Activated CD8-positive, alpha-beta T cell treated with anti-CD3 and anti-CD28 coated beads for 36 hours (primary cell): ENCODE data around the gene EMD. TPM values are rescaled to one million over a fixed set of nuclear protein-coding genes. Genes with fewer than 3 reads are reported as not detected.
A peak's percentile ranks its signal among the peaks of the same experiment; 100 is the strongest.

Source experiments
- ATAC-seq: fragments of 200-7000 bp; cut with Tn5 transposase; one replicate; pipeline ENCODE4 v1.10.0; 2021; ENCODE audit warnings: mild to moderate bottlenecking, moderate library complexity
- CTCF ChIA-PET: fragments of 350-600 bp; sonication (Branson Sonifier 250); formaldehyde crosslinking; loops from one replicate; lab custom pipeline; 2021; ENCODE audit warnings: antibody characterized with exemption; lab: Charles Lee
- POLR2A ChIA-PET: fragments of 350-600 bp; sonication (Branson Sonifier 250); formaldehyde crosslinking; loops from one replicate; lab custom pipeline; 2021; ENCODE audit warnings: antibody characterized with exemption; lab: Charles Lee
- DNase-seq: peaks from one replicate; pipeline ENCODE4 v3.0.0-alpha.2; 2020
- H3K27ac Mint-ChIP-seq: one replicate; pipeline ENCODE4 v1.8.0; 2021; ENCODE audit warnings: mild to moderate bottlenecking, mixed read lengths
- H3K27me3 Mint-ChIP-seq: one replicate; pipeline ENCODE4 v1.8.0; 2021; ENCODE audit warnings: mixed read lengths
- H3K36me3 Mint-ChIP-seq: one replicate; pipeline ENCODE4 v1.8.0; 2021; ENCODE audit warnings: low read depth, mixed read lengths
- H3K4me1 Mint-ChIP-seq: one replicate; pipeline ENCODE4 v1.8.0; 2021; ENCODE audit warnings: low read depth, mixed read lengths
- H3K4me3 Mint-ChIP-seq: one replicate; pipeline ENCODE4 v1.8.0; 2021; ENCODE audit warnings: mild to moderate bottlenecking, moderate library complexity, mixed read lengths
- H3K9me3 Mint-ChIP-seq: one replicate; pipeline ENCODE4 v1.8.0; 2021; ENCODE audit warnings: mixed read lengths
- intact Hi-C: fragments of 100-400 bp; cut with micrococcal nuclease; formaldehyde crosslinking; loops from one replicate; pipeline ENCODE4 v1.10.0; 2022
- total RNA-seq, 2 experiments: library from RNA; stranded (reverse); gene quantifications; one replicate each; pipeline ENCODE4 v1.2.3, GENCODE V29; 2021
- TF ChIP-seq, protein P1 (sequence below): fragments of 200-600 bp; IDR thresholded peaks from one replicate; pipeline ENCODE4 v1.8.0; 2022; ENCODE audit warnings: antibody characterized with exemption, mild to moderate bottlenecking

Gene EMD
- total RNA-seq, 2 experiments from 2014 or later = 92.4 to 96.6 TPM

GRCh38 chrX:154370300-154371016, 8.6 kb upstream of the EMD start:
- ChIA-PET POLR2A (interaction anchor here (0.5 to 1.3 kb wide), 4 partner anchors 9 to 44 kb away, joined by 3 to 6 read pairs (median 3); partner anchors contain the start of gene EMD), CTCF (no interaction called here)
- peak overlapping the region; percentile 96 for H3K4me3 Mint-ChIP-seq
- DNase-seq (no peak), ATAC-seq (no peak)
- intact Hi-C loops = no loop called here
- TF ChIP-seq, protein P1, sequence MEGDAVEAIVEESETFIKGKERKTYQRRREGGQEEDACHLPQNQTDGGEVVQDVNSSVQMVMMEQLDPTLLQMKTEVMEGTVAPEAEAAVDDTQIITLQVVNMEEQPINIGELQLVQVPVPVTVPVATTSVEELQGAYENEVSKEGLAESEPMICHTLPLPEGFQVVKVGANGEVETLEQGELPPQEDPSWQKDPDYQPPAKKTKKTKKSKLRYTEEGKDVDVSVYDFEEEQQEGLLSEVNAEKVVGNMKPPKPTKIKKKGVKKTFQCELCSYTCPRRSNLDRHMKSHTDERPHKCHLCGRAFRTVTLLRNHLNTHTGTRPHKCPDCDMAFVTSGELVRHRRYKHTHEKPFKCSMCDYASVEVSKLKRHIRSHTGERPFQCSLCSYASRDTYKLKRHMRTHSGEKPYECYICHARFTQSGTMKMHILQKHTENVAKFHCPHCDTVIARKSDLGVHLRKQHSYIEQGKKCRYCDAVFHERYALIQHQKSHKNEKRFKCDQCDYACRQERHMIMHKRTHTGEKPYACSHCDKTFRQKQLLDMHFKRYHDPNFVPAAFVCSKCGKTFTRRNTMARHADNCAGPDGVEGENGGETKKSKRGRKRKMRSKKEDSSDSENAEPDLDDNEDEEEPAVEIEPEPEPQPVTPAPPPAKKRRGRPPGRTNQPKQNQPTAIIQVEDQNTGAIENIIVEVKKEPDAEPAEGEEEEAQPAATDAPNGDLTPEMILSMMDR = no peak
- H3K4me1 Mint-ChIP-seq = peaks cover 25% of the 10 kb centered on the region
- peaks cover 35% of the 10 kb centered on the region for H3K36me3 Mint-ChIP-seq
- no peaks in the 10 kb centered on the region for H3K27me3 Mint-ChIP-seq
- no peaks in the 10 kb centered on the region for H3K9me3 Mint-ChIP-seq
- peak overlapping the region; percentile 90 for H3K27ac Mint-ChIP-seq

DNA sequence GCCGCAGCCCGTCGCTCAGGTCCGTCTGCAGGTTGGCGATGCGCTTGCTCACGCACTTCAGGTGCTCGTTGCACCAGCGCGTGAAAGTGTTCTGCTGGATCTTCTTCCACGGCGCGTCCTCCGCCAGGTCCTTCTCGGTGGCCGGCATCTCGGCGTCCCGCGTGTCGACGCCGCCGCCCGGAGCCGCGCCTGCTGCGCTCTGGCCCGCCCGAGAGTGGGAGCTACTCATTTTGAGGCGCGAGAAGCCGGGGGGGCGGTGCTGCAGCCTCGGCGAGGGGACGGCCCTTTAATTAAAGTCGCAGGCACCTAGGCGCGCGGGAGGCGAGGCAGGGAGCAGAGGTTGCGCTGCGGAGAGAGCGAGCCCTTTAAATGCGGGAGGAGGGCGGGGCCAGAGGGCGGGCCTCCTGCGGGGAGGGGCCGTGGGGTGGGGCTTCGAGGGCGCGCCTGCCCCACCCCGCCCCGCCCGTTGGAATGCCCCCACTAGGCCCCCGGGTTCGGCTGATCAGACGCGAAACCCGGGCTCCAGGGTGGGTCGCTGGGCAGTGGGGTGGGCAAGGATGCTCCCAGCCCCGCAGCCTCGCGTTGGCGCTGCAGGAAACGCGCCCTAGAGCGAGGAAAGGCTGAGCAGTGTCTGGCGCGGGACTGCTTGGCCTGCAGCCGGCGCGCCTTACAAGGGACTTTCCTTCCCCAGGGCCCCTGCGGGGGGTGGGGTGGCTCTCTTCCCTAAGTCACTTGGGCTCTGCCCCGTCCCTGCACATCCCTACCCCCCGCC, 7.9 kb upstream of the EMD start:
- Mint-ChIP-seq H3K27me3 (no peaks in the 10 kb centered on the region), H3K4me3 (peak overlapping the region; percentile 96), H3K4me1 (peaks cover 25% of the 10 kb centered on the region), H3K27ac (peak overlapping the region; percentile 80), H3K9me3 (no peaks in the 10 kb centered on the region), H3K36me3 (peaks cover 31% of the 10 kb centered on the region)
- intact Hi-C loops = no loop called here
- ATAC-seq (peak; percentile 55), DNase-seq (peak; percentile 95)
- TF ChIP-seq, protein P1 = no peak
- POLR2A ChIA-PET = interaction anchor here (0.6 to 1.3 kb wide), 3 partner anchors 28 to 45 kb away, joined by 3 to 6 read pairs (median 3); no protein-coding TSS in a partner anchor
- CTCF ChIA-PET = no interaction called here

GRCh38 chrX:154371789-154372300, 7.2 kb upstream of the EMD start:
- DNase-seq (no peak), ATAC-seq (no peak)
- Mint-ChIP-seq H3K36me3 (peaks cover 25% of the 10 kb centered on the region), H3K4me1 (peaks cover 25% of the 10 kb centered on the region), H3K4me3 (peak overlapping the region; percentile 76), H3K9me3 (no peaks in the 10 kb centered on the region), H3K27me3 (no peaks in the 10 kb centered on the region), H3K27ac (no peak overlapping the region)
- TF ChIP-seq, protein P1 = no peak
- CTCF ChIA-PET = no interaction called here
- POLR2A ChIA-PET = interaction anchor here (0.6 kb wide), 1 partner anchor 28 kb away, joined by 3 read pairs; no protein-coding TSS in a partner anchor
- intact Hi-C loops = no loop called here

DNA sequence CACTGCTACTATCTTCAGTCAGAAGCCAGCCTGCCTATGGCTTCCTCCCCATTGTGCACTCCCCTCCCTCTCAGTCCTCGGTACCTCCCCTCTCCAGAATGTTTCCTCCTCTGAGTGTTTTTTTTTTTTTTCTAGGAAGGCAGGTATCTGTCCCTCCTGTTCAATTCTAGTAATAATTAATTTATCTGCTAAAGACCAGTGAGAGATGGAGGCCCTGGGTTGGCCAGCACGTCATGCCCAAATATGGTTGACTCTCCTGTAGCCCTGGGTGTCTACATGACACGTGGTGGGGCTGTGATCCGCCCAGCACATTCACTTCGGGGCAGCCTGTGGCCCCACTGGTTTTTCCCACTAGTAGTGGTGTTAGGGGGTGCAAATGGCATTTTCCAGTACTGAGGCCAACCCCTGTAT, 6.5 kb upstream of the EMD start:
- intact Hi-C loops = no loop called here
- no peaks in the 10 kb centered on the region for H3K27me3 Mint-ChIP-seq

More for the DNA sequence above, 6.5 kb upstream of the EMD start:
- DNase-seq (peak; percentile 75), ATAC-seq (peak; percentile 24)
- TF ChIP-seq, protein P1 = no peak
- H3K27ac Mint-ChIP-seq = peak overlapping the region; percentile 80
- peak overlapping the region; percentile 76 for H3K4me3 Mint-ChIP-seq
- peaks cover 19% of the 10 kb centered on the region for H3K36me3 Mint-ChIP-seq
- H3K9me3 Mint-ChIP-seq = no peaks in the 10 kb centered on the region
- ChIA-PET POLR2A (interaction anchor here (1.1 to 1.9 kb wide), 5 partner anchors 9 to 170 kb away, joined by 3 to 7 read pairs (median 3); partner anchors contain the start of gene RPL10), CTCF (interaction anchor here (1.1 to 1.8 kb wide), 6 partner anchors 9 to 167 kb away, joined by 4 to 11 read pairs (median 5); partner anchors contain the start of genes RPL10 and SLC10A3)
- H3K4me1 Mint-ChIP-seq = peaks cover 27% of the 10 kb centered on the region
